PC-9 (cell line): ENCODE results near the gene CTIF. TPM values are rescaled to one million over a fixed set of nuclear protein-coding genes. Genes with fewer than 3 reads are reported as not detected.

Experiments used
- BruUV-seq: library from RNA; stranded (reverse); fragments of 400-500 nt; replicated peaks from 2 replicates; lab custom pipeline; 2021; lab: Mats Ljungman, UMichigan
- CTCF ChIA-PET: fragments of 300-600 bp; sonication (Branson Sonifier 250); formaldehyde crosslinking; loops from one replicate; lab custom pipeline; 2022; ENCODE audit warnings: antibody characterized with exemption; lab: Charles Lee
- POLR2A ChIA-PET: fragments of 300-600 bp; sonication (Branson Sonifier 250); formaldehyde crosslinking; loops from one replicate; lab custom pipeline; 2022; ENCODE audit warnings: antibody characterized with exemption; ENCODE audit not compliant: unreplicated experiment; lab: Charles Lee
- DNase-seq, 2 experiments: peaks; one replicate each; pipeline versions ENCODE4 v3.0.0 to v3.0.0-alpha.2; 2015 to 2022; ENCODE audit warnings: mixed read lengths in 1 of 2
- H2AFZ ChIP-seq: fragments of 200-600 bp; sonication (generic); 2 replicates; pipeline ENCODE4 v1.8.1; 2017; ENCODE audit warnings: antibody characterized with exemption
- H3F3A ChIP-seq: fragments of 200-600 bp; sonication (generic); 2 replicates; pipeline ENCODE4 v1.8.1; 2017; ENCODE audit warnings: antibody characterized with exemption, mild to moderate bottlenecking, low read depth; ENCODE audit not compliant: insufficient read depth
- H3K27ac ChIP-seq: fragments of 200-600 bp; sonication (generic); 2 replicates; pipeline ENCODE4 v1.6.1; 2016; ENCODE audit warnings: mixed run types
- H3K27me3 ChIP-seq: fragments of 200-600 bp; sonication (generic); 2 replicates; pipeline ENCODE4 v1.6.1; 2016; ENCODE audit warnings: low read depth, mixed run types; ENCODE audit not compliant: insufficient read depth
- H3K36me3 ChIP-seq: fragments of 200-600 bp; sonication (generic); 2 replicates; pipeline ENCODE4 v1.6.1; 2016; ENCODE audit warnings: low read depth, mixed run types
- H3K4me1 ChIP-seq: fragments of 200-600 bp; sonication (generic); replicated peaks from 2 replicates; pipeline ENCODE4 v1.6.1; 2016; ENCODE audit warnings: mixed run types; ENCODE audit not compliant: insufficient read depth
- H3K4me2 ChIP-seq: fragments of 200-600 bp; sonication (generic); 2 replicates; pipeline ENCODE4 v1.6.1; 2017; ENCODE audit warnings: mixed run types
- H3K4me3 ChIP-seq: fragments of 200-600 bp; sonication (generic); 2 replicates; pipeline ENCODE4 v1.6.1; 2016; ENCODE audit warnings: mixed run types
- H3K79me2 ChIP-seq: fragments of 200-600 bp; sonication (generic); 2 replicates; pipeline ENCODE4 v1.6.1; 2017; ENCODE audit warnings: low read depth, mixed run types
- H3K9me2 ChIP-seq: fragments of 200-600 bp; sonication (generic); 2 replicates; pipeline ENCODE4 v1.8.1; 2017; ENCODE audit warnings: mild to moderate bottlenecking; ENCODE audit not compliant: insufficient read depth
- H3K9me3 ChIP-seq: fragments of 200-600 bp; sonication (generic); 2 replicates; pipeline ENCODE4 v1.8.1; 2016; ENCODE audit warnings: low read depth; ENCODE audit not compliant: insufficient read depth
- H4K20me1 ChIP-seq: fragments of 200-600 bp; sonication (generic); 2 replicates; pipeline ENCODE4 v1.8.1; 2017; ENCODE audit not compliant: insufficient read depth
- EZH2 ChIP-seq: fragments of 200-600 bp; sonication (generic); IDR thresholded peaks from 2 replicates; pipeline ENCODE4 v1.8.0; 2017; ENCODE audit warnings: antibody characterized with exemption, low read depth
- intact Hi-C: fragments of 100-400 bp; cut with micrococcal nuclease; formaldehyde crosslinking; loops from one replicate; pipeline ENCODE4 v1.10.0; 2022; ENCODE audit not compliant: unreplicated experiment
- total RNA-seq: library from RNA; stranded (reverse); gene quantifications from 2 replicates; pipeline ENCODE4 v1.2.3, GENCODE V29; 2021
- TF ChIP-seq, protein P1 (sequence below): fragments of 200-600 bp; sonication (generic); conservative IDR thresholded peaks from 2 replicates; pipeline ENCODE4 v1.6.1; 2017; ENCODE audit warnings: mixed run types, antibody characterized with exemption, mild to moderate bottlenecking, moderate library complexity

The CTIF gene
- total RNA-seq, 1 experiment from 2014 or later: 26.2 TPM

DNA sequence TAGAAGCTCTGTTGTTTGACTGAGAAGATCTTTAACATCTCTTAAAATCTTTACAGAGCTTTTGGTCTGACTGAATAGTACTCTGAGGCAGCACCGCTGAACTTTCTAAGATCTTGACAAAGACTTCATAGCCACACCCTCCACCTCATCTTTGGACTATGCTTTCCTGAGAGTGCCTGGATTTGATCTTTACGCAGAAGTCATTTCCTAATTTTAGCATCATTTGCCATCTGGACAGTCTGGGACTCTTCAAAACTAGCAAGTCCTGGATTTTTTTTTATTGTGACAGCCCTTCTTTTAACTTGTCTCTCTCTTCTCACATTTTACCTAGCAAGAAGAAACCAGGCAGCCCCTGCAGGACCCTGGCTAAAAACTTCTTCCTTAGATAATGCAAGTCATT, 188.8 kb downstream of the CTIF start:
- Histone ChIP-seq H3K4me1 (peaks cover 10% of the 10 kb centered on the region; the same call in 1 of the 2 replicates), H4K20me1 (no peaks in the 10 kb centered on the region), H3K4me2 (no peak overlapping the region), H3K27me3 (no peaks in the 10 kb centered on the region), H2AFZ (no peak overlapping the region), H3K36me3 (no peaks in the 10 kb centered on the region), H3K9me3 (no peaks in the 10 kb centered on the region), H3K4me3 (no peak overlapping the region), H3K9me2 (no peaks in the 10 kb centered on the region), H3K27ac (no peak overlapping the region), H3F3A (no peaks in the 10 kb centered on the region; the same call in 1 of the 2 replicates), H3K79me2 (no peaks in the 10 kb centered on the region)
- no TSS peak for BruUV-seq
- DNase-seq: no peak
- CTCF ChIA-PET: interaction anchor here (0.6 kb wide), 1 partner anchor 975 kb away, joined by 7 read pairs; no protein-coding TSS in a partner anchor
- intact Hi-C loops: no loop called here
- POLR2A ChIA-PET: no interaction called here
- TF ChIP-seq, protein P1, sequence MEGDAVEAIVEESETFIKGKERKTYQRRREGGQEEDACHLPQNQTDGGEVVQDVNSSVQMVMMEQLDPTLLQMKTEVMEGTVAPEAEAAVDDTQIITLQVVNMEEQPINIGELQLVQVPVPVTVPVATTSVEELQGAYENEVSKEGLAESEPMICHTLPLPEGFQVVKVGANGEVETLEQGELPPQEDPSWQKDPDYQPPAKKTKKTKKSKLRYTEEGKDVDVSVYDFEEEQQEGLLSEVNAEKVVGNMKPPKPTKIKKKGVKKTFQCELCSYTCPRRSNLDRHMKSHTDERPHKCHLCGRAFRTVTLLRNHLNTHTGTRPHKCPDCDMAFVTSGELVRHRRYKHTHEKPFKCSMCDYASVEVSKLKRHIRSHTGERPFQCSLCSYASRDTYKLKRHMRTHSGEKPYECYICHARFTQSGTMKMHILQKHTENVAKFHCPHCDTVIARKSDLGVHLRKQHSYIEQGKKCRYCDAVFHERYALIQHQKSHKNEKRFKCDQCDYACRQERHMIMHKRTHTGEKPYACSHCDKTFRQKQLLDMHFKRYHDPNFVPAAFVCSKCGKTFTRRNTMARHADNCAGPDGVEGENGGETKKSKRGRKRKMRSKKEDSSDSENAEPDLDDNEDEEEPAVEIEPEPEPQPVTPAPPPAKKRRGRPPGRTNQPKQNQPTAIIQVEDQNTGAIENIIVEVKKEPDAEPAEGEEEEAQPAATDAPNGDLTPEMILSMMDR: no peak
- TF ChIP-seq EZH2: no peak

DNA sequence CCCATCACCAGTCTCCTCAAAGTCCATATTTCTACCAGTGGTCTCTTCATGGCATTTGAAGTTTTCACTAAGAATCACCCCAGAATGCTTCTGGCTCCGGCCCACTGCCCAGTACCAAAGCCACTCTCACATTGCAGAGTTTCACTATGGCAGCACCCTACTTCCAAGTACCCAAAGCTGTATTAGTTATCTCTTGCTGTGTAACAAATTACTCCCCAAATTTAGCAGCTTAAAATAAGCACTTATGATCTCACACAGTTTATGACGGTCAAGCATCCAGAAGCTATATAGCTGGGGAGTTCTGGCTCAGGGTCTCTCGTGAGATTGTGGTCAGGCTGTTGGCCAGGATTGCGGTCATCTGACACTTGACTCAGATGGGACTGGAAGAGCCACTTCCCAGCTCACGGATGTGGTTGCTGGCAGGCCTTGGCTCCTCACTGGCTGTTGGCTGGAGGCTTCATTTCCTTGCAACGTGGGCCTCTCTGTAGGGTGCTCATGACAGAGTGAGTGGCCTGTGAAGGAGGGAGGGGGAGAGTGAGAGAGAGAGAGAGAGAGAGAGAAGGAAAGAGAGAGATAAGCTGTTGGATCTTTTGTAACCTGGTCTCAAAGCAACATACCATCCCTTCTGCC, 189.5 kb downstream of the CTIF start:
- H3K4me1 ChIP-seq: peaks cover 10% of the 10 kb centered on the region; the same call in 1 of the 2 replicates
- H3K9me3 ChIP-seq: no peaks in the 10 kb centered on the region
- no peaks in the 10 kb centered on the region for H3K36me3 ChIP-seq
- DNase-seq: peak; percentile 25 to 66
- H3K9me2 ChIP-seq: no peaks in the 10 kb centered on the region
- H3K27ac ChIP-seq: no peak overlapping the region
- TF ChIP-seq, protein P1: no peak
- TF ChIP-seq EZH2: no peak
- no peaks in the 10 kb centered on the region for H4K20me1 ChIP-seq
- no peak overlapping the region for H2AFZ ChIP-seq
- no peaks in the 10 kb centered on the region for H3K27me3 ChIP-seq
- H3F3A ChIP-seq: no peaks in the 10 kb centered on the region; the same call in 1 of the 2 replicates
- no peaks in the 10 kb centered on the region for H3K79me2 ChIP-seq
- H3K4me2 ChIP-seq: no peak overlapping the region
- BruUV-seq: no TSS peak
- ChIA-PET CTCF (interaction anchor here (0.6 kb wide), 1 partner anchor 975 kb away, joined by 7 read pairs; no protein-coding TSS in a partner anchor), POLR2A (no interaction called here)
- no peak overlapping the region for H3K4me3 ChIP-seq
- intact Hi-C loops: no loop called here

DNA sequence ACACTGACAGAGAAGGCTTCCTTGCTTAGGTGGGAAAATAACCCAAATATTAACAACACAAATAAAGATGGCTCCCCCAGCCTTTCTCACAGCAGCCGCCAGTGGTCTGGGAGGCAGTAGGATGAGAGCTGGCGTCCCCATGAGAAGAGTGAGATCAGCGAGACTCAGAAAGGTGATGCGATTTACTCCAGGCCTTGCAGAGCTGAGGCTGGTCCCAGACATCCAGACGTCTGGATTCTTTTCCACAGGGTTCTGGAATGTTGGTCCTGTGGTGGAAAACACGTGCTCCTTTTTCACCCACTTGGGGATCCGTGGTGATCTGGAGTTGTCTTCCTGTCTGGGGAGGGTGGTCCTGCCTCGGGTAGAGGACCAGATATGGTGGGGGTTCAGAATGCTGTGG, 190.6 kb downstream of the CTIF start:
- Histone ChIP-seq H3K27me3 (no peaks in the 10 kb centered on the region), H3K36me3 (no peaks in the 10 kb centered on the region), H3K79me2 (no peaks in the 10 kb centered on the region), H3K4me3 (no peak overlapping the region), H3K9me3 (no peaks in the 10 kb centered on the region), H3K9me2 (no peaks in the 10 kb centered on the region), H4K20me1 (no peaks in the 10 kb centered on the region), H3K4me2 (no peak overlapping the region), H3K27ac (no peak overlapping the region), H3K4me1 (peaks cover 10% of the 10 kb centered on the region; the same call in 1 of the 2 replicates), H2AFZ (no peak overlapping the region), H3F3A (no peaks in the 10 kb centered on the region; the same call in 1 of the 2 replicates)
- POLR2A ChIA-PET: no interaction called here
- no peak for DNase-seq
- CTCF ChIA-PET: no interaction called here
- intact Hi-C loops: no loop called here
- BruUV-seq: no TSS peak
- no peak for TF ChIP-seq EZH2
- TF ChIP-seq, protein P1: no peak
